Panc1 (cell line): Measurements from ENCODE around the gene PPP1R26. TPM values are rescaled to one million over a fixed set of nuclear protein-coding genes. Genes with fewer than 3 reads are reported as not detected.

Source experiments
- ATAC-seq: fragments of 200-7000 bp; cut with Tn5 transposase; 2 replicates; pipeline ENCODE4 v1.9.1; 2020; ENCODE audit warnings: mild to moderate bottlenecking, moderate library complexity
- BruUV-seq: library from RNA; stranded (reverse); fragments of 400-500 nt; replicated peaks from 2 replicates; lab custom pipeline; 2021; lab: Mats Ljungman, UMichigan
- CTCF ChIA-PET: fragments of 300-600 bp; sonication (Branson Sonifier 250); formaldehyde crosslinking; loops from one replicate; lab custom pipeline; 2022; ENCODE audit warnings: antibody characterized with exemption; lab: Charles Lee
- POLR2A ChIA-PET: fragments of 300-600 bp; sonication (Branson Sonifier 250); formaldehyde crosslinking; loops from one replicate; lab custom pipeline; 2022; ENCODE audit warnings: antibody characterized with exemption; lab: Charles Lee
- DNase-seq: peaks from one replicate; pipeline ENCODE4 v3.0.0-alpha.2; 2010; ENCODE audit warnings: low read depth, low spot score
- H3K27ac ChIP-seq: 2 replicates; pipeline ENCODE4 v1.5.1; 2011; ENCODE audit warnings: mild to moderate bottlenecking, low read length, inconsistent platforms
- H3K27me3 ChIP-seq: fragments of 200-500 bp; sonication (Bioruptor generic); 2 replicates; pipeline ENCODE4 v1.6.0; 2014; ENCODE audit warnings: low read length, inconsistent platforms; ENCODE audit not compliant: control insufficient read depth, insufficient read depth
- H3K36me3 ChIP-seq: fragments of 200-500 bp; sonication (Bioruptor generic); 2 replicates; pipeline ENCODE4 v1.5.1; 2014; ENCODE audit warnings: inconsistent platforms, mild to moderate bottlenecking, low read length, moderate library complexity; ENCODE audit not compliant: control insufficient read depth, insufficient read depth
- H3K4me1 ChIP-seq: 2 replicates; pipeline ENCODE4 v1.5.1; 2011; ENCODE audit warnings: inconsistent platforms, mild to moderate bottlenecking, low read length, moderate library complexity; ENCODE audit not compliant: control insufficient read depth, insufficient read depth
- H3K4me3 ChIP-seq, 2 experiments: 2 replicates each; pipeline ENCODE4 v1.5.1; 2011 to 2012; ENCODE audit warnings: low read depth in 2 of 2, low read length in 2 of 2, mild to moderate bottlenecking in 2 of 2, inconsistent platforms in 1 of 2, moderate library complexity in 1 of 2
- H3K9me3 ChIP-seq: fragments of 200-500 bp; sonication (Bioruptor generic); 2 replicates; pipeline ENCODE4 v1.5.1; 2014; ENCODE audit warnings: low read depth, mild to moderate bottlenecking, inconsistent platforms, low read length, moderate library complexity; ENCODE audit not compliant: control insufficient read depth, insufficient read depth
- POLR2AphosphoS5 ChIP-seq: IDR thresholded peaks from 2 replicates; pipeline ENCODE4 v1.6.1; 2012; ENCODE audit warnings: mild to moderate bottlenecking, low read depth, low read length, moderate library complexity
- SIN3A ChIP-seq: IDR thresholded peaks from 2 replicates; pipeline ENCODE4 v1.6.1; 2012; ENCODE audit warnings: low read depth, mild to moderate bottlenecking, low read length, moderate library complexity, borderline replicate concordance; ENCODE audit not compliant: insufficient read depth
- TCF7L2 ChIP-seq: IDR thresholded peaks from 2 replicates; pipeline ENCODE4 v1.6.1; 2011; ENCODE audit warnings: mild to moderate bottlenecking, low read depth, low read length, inconsistent platforms
- in situ Hi-C: cut with HindIII; loops from 2 replicates; pipeline ENCODE4 v1.10.0; 2016; ENCODE audit warnings: low sequenced_read_pairs, low pct_unique_long_range_greater_than_20kb
- intact Hi-C: fragments of 100-400 bp; cut with micrococcal nuclease; formaldehyde crosslinking; loops from one replicate; pipeline ENCODE4 v1.10.0; 2022; ENCODE audit not compliant: unreplicated experiment
- total RNA-seq: library from RNA; stranded (reverse); gene quantifications from one replicate; pipeline ENCODE4 v1.2.1, GENCODE V29; 2021; ENCODE audit not compliant: unreplicated experiment
- TF ChIP-seq, protein P1 (sequence below), 2 experiments: IDR thresholded peaks; 2 replicates each; pipeline ENCODE4 v1.6.1; 2011 to 2012; ENCODE audit warnings: low read depth in 2 of 2, control low read depth in 1 of 2, low read length in 1 of 2, mild to moderate bottlenecking in 1 of 2, moderate library complexity in 1 of 2; ENCODE audit not compliant: insufficient read depth in 1 of 2
- TF ChIP-seq, protein P2 (sequence below): fragments of 450-650 bp; IDR thresholded peaks from 2 replicates; pipeline ENCODE4 v1.5.1; 2017; ENCODE audit warnings: mild to moderate bottlenecking

Gene PPP1R26
- total RNA-seq, 1 experiment from 2014 or later: 17.5 TPM

GRCh38 chr9:135505406-135506187 lies 26.0 kb downstream of the PPP1R26 start:
- in situ Hi-C loops (no loop called here), intact Hi-C loops (no loop called here)
- Histone ChIP-seq H3K9me3 (no peaks in the 10 kb centered on the region), H3K4me1 (peaks cover 4% of the 10 kb centered on the region), H3K36me3 (peaks cover 4% of the 10 kb centered on the region; the same call in 1 of the 2 replicates), H3K4me3 (no peak overlapping the region), H3K27me3 (no peaks in the 10 kb centered on the region), H3K27ac (no peak overlapping the region)
- CTCF ChIA-PET: interaction anchor here (0.5 to 0.7 kb wide), 2 partner anchors 39 to 274 kb away, joined by 4 to 10 read pairs; no protein-coding TSS in a partner anchor
- no peak for ATAC-seq
- TF ChIP-seq, protein P1, sequence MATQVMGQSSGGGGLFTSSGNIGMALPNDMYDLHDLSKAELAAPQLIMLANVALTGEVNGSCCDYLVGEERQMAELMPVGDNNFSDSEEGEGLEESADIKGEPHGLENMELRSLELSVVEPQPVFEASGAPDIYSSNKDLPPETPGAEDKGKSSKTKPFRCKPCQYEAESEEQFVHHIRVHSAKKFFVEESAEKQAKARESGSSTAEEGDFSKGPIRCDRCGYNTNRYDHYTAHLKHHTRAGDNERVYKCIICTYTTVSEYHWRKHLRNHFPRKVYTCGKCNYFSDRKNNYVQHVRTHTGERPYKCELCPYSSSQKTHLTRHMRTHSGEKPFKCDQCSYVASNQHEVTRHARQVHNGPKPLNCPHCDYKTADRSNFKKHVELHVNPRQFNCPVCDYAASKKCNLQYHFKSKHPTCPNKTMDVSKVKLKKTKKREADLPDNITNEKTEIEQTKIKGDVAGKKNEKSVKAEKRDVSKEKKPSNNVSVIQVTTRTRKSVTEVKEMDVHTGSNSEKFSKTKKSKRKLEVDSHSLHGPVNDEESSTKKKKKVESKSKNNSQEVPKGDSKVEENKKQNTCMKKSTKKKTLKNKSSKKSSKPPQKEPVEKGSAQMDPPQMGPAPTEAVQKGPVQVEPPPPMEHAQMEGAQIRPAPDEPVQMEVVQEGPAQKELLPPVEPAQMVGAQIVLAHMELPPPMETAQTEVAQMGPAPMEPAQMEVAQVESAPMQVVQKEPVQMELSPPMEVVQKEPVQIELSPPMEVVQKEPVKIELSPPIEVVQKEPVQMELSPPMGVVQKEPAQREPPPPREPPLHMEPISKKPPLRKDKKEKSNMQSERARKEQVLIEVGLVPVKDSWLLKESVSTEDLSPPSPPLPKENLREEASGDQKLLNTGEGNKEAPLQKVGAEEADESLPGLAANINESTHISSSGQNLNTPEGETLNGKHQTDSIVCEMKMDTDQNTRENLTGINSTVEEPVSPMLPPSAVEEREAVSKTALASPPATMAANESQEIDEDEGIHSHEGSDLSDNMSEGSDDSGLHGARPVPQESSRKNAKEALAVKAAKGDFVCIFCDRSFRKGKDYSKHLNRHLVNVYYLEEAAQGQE (IDR thresholded peaks at IDR 0.05; ENCODE audit: insufficient read depth in 1 of 2, low read depth in 2 of 2, low read length in 1 of 2): no peak
- no peak for TF ChIP-seq SIN3A
- TF ChIP-seq, protein P2, sequence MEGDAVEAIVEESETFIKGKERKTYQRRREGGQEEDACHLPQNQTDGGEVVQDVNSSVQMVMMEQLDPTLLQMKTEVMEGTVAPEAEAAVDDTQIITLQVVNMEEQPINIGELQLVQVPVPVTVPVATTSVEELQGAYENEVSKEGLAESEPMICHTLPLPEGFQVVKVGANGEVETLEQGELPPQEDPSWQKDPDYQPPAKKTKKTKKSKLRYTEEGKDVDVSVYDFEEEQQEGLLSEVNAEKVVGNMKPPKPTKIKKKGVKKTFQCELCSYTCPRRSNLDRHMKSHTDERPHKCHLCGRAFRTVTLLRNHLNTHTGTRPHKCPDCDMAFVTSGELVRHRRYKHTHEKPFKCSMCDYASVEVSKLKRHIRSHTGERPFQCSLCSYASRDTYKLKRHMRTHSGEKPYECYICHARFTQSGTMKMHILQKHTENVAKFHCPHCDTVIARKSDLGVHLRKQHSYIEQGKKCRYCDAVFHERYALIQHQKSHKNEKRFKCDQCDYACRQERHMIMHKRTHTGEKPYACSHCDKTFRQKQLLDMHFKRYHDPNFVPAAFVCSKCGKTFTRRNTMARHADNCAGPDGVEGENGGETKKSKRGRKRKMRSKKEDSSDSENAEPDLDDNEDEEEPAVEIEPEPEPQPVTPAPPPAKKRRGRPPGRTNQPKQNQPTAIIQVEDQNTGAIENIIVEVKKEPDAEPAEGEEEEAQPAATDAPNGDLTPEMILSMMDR: no peak
- TF ChIP-seq POLR2AphosphoS5: no peak
- no peak for TF ChIP-seq TCF7L2
- POLR2A ChIA-PET: no interaction called here
- no peak for DNase-seq
- BruUV-seq: no TSS peak

DNA sequence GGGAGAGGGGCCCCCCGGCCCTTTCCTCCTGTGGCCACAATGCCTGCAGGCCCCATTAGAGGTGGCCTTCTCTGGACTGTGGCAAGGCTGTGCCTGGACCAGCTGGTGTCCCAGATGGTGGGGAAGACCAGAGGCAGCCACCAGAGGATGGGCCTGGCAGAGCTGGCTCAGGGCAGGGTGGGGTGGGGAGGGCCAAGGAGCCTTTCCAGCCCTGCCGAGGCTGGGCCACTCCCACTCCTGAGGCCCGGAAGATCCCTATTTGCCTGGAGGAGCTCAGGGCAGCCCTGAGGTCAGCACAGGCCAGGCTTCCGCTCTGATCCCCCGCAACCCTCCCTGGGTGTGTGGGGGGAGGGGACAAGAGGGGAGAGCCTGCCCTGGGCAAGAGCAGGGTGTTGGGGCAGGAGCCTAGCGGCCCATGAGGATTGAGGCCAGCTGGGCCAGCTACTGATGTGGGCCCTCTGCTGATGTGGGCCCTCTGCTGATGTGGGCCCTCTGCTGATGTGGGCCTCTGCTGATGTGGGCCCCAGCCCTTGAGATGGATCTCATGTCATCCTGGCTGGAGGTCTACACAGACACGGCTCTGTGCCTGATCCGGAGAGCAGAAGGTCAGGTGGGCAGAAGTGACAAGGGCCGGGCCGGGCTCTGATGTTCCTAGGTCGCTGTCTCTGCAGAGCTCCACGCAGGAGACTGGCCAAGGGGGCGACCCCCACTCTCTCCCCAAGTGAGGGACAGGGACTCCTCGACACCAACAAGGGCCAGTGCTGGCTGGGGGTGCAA lies 26.9 kb downstream of the PPP1R26 start:
- TF ChIP-seq, protein P1 (IDR thresholded peaks at IDR 0.05; ENCODE audit: insufficient read depth in 1 of 2, low read depth in 2 of 2, low read length in 1 of 2): no peak
- CTCF ChIA-PET: interaction anchor here (0.7 kb wide), 1 partner anchor 40 kb away, joined by 4 read pairs; no protein-coding TSS in a partner anchor

More for the DNA sequence above, 26.9 kb downstream of the PPP1R26 start:
- in situ Hi-C loops: no loop called here
- ATAC-seq: peak; percentile 40; the same call in 1 of the 2 replicates
- Histone ChIP-seq H3K4me3 (no peak overlapping the region), H3K27me3 (no peaks in the 10 kb centered on the region), H3K4me1 (peaks cover 4% of the 10 kb centered on the region), H3K27ac (no peak overlapping the region), H3K9me3 (no peaks in the 10 kb centered on the region), H3K36me3 (peaks cover 3% of the 10 kb centered on the region; the same call in 1 of the 2 replicates)
- POLR2A ChIA-PET: no interaction called here
- DNase-seq: no peak
- no TSS peak for BruUV-seq
- intact Hi-C loops: no loop called here
